ENCODE measurements around the gene MIOX.
"Not testable (repeated sequence)": the region's sequence is repeated elsewhere in the genome, so short reads cannot be mapped to it uniquely, and the experiment has no call there.

Gene MIOX

DNA sequence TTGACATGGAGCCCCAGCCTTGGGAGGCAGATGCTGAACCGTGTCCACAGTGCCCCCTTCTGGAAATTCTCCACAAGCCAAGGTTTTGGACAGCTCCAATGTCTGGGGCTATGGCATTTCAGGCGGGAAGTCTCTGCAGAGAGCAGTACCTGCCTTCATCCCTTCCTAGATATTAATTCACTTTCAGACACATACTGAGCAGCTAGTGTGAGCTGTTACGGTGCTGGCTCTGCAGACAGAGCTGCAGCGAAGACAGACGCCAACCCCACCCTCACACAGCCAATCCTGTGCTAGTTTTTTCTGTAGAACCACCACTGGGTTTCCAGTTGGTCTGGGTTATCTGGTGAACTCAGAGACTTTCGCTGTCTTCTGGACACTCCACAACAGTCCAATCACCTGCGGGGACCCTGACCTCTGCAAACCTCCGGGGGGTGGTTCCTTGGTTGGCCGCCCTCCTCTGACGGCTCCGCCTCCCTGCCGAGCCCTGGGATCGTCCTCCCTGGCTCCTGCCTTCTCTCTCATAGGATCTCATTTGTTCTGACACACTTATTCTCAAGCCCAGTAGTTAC is 11.7 kb downstream of the MIOX start:
- peak; percentile 62 for DNase-seq

DNA sequence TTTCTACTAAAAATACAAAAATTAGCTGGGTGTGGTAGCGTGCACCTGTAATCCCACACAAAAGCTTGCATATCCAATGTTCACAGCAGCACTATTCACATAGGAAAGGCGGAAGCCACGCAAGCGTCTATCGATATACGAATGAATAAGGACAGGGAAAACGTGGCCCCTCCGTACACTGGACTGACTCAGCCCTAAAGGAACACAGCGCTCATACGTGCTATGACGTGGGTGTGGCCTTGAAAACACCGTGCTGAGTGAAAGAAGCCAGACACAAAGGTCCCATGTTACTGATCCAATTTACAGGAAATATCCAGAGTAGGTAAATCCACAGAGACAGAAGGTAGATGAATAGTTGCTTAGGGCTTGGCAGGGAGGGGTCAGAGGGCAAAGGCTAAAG is 13.8 kb downstream of the MIOX start:
- no peak for DNase-seq

DNA sequence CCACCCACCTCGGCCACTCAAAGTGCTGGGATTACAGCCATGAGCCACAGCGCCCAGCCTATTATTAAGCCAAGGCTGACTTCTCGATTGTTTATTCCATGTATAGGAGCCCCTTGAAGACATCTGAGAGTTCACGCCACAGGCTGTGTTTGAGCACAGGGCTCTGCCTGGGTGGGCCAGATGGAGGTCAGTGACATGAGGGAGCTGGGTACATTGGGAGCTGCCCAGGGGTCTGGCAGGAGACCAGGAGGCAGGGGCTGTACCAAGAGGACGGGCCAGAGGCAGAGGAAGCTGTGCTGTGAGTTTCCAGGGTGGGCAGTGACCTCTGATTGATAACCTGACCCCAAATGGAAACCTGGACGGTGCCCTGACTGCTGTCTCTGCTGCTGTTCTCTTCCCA is 15.4 kb downstream of the MIOX start:
- DNase-seq = no peak

DNA sequence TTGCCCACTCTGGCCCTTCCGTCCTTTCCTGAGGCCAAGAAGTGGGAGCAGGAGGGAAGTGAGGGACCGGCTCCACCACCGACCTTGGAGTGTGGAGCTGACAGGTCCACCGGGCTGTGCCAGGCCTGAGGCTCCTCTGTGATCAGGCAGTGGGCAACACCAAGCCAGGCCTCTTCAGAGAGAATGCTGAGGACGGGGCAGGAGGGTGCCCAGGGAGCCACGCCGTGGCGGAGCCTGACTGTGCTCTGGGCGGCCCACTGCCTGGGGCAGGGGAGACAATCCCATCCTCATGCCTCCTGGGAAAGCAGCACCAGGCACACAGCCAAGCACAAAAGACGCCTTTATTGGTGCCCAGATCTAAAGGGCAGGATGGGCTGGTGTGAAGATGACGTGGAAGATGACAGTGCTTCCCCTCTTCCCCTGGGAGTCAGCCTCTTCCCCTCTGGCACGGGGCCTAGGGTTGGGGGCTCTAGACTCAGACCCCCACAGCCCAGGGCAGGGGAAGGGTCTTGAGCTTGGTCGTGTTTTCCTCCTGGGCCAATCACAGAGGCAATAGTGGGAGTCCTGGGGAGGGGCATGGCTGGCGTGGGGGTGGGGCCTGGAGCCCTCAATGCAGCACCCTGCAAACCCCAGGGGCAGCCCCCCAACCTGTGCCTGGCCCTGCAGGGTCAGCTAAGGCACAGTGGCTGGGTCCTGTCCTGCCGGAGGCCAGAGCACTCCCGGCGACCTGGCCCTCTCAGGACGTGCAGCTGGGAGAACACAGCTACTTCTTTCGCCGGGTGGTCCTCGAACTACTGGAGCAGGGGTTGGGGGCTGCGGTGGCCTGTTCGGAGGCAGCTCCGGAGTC is 16.2 kb downstream of the MIOX start:
- no peak for DNase-seq

DNA sequence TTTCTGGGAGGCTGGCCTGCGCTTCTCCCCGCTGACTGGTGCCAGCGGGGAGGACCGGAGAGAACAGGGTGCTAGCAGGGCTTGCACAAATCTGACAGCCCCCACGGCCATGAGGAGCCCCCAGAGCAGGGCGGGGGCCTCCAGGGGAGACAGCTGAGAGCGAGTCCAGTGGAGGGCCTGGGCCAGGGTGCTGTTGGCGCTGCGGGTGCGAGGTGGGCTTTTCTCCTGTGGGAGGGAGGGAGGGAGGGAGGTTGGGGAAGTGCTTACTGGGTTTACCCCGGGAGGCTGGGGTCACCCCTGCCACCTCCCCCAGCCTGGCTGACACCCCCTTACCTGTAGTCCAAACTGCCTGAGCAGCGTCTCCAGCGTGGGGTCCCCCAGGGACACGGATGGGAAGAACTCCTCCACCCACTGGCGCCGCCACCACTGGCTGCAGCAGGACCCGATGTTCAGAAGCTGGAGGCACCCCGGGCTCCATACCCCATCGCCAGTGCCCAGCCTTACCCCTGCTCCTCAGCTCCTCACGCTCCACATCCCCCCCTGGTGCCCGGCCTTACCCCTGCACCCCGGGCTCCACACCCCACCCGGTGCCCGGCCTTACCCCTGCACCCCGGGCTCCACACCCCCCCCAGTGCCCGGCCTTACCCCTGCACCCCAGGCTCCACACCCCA is 17.0 kb downstream of the MIOX start:
- no peak for DNase-seq

DNA sequence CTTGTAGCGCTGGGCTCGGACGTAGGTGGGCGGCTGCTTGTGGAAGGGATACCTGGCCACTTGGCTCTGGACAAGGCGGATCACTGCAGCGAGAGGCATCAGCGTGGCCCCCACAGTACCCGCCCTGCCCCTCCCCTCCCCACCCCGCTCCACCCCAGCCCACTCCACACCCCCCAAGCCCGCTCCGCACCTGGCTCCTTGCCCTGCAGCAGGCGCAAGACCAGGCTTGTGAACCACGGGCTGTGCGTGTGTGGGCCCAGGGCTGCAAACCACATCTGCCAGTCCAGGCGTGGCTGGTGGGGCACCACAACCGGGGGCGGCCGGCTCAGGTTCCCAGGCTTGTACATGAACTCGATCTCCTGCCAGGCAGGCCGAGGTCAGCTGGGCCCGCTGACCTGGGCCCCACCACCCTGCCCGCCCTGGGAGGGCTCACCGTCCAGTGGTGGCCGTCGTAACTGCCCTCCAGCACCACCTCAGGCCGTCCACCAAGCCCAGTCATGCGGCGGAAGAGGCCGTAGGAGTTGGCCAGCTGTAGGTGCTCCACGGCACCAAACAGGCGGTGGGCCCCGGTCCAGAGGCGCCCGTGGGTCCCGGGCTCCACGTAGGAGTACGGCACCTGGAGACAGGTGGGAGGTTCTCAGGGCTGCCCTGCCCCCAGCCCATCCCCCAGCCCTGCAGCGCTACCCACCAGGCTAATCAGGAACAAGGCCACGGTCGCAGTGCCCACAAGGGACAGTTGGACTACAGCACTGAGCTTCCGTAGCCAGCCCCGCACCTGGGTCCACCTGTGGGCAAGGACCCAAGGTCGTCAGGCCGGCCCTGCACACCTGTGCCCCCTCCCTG is 17.9 kb downstream of the MIOX start:
- DNase-seq = no peak

DNA sequence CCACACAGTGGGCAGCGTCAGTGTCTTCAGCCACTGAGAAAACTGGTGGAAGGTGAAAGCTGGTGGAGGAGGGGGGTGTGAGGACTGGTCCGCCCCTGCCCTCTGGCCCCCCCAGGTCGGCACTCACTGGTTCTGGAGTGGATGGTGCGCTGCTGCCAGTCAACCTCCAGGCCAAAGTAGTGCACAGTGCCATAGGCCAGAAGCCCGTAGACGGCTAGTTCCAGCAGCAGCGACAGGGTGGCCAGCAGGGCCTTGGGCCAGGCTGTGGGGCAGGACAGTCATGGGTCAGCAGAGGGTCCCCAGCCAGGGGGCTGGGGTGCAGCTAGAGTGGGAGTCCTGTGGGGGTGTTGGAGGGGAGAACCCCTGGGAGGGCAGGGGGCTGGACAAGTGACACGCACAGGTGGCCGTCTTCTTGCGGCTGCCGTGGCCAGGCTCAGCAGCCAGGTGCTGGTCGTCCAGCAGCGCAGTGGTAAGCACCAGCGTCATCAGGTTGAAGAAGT is 18.7 kb downstream of the MIOX start:
- no peak for DNase-seq

DNA sequence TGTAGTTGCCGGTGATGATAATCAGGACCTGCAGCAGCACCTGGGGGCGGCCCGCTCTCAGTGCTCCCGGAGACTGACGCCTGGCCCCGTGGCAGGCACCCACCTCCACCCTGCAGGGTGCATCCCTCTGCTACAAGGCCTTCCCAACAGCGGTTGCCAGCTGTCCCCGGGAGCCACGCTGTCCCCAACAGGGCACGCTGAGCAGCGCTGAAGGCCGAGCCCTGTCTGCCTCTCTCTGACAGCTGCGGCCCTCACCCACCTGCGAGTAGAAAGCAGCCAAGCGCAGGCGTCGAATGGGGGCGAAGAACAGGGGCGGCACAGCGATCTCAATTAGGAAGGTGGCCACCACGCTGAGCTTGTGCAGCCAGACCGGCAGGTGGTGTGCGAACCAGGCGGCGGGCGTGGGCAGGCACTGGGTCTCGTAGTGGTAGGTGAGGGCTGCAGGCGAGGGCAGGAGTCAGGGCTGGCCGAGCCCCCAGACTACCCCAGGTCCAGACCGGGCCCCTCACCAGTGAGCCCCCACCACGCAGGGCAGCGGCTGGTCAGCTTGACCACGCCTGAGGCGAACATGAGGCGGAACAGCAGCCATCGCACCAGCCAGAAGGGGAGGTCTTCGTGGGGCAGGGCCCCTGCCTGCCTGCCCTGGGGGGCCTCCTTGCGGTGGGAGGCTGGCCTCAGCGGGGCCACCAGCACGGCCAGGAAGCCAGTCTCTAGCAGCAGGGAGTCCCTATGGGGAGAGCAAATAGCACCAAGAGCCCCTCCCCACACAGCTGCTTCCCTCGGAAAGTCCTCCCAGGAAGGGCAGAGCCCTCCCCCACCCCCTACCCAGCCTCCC is 19.3 kb downstream of the MIOX start:
- no peak for DNase-seq

DNA sequence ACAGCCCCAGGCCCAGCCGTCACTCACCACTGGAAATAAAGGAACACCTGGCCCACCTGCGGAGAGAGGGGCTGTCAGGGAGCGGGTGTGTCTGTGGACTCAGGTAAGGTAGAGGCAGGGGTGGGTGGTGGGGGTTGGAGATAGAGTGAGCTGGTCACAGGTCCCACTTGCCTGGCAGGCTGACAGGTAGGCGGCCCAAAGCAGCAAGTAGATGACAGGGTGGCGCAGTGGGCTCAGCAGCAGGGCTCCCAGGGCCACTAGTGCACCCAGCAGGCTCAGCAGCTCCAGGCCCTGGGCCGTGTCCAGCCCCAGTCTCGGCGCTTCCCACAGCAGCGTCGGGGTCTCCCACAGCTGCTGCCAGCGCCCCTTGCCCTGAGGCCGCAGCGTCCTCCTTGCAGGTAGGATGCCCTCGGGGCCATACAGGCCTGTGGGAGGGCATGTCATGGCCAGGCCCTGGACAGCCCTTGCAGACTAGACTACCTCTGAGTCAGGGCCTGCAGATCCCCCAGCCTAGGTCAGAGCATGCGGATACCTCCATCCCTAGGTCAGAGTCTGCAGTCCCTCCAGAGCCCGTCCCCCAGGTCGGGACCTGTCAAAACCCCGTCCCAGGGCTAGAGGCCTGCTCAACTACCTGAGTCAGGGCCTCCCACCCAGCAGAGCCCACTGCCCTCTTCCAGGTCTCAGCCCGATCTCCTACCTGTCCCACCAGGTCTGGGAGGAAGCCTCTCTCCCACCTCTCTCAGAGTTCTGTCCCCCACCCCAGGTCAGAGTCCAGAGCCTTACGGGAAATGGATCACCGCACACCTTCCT is 20.2 kb downstream of the MIOX start:
- DNase-seq = no peak

DNA sequence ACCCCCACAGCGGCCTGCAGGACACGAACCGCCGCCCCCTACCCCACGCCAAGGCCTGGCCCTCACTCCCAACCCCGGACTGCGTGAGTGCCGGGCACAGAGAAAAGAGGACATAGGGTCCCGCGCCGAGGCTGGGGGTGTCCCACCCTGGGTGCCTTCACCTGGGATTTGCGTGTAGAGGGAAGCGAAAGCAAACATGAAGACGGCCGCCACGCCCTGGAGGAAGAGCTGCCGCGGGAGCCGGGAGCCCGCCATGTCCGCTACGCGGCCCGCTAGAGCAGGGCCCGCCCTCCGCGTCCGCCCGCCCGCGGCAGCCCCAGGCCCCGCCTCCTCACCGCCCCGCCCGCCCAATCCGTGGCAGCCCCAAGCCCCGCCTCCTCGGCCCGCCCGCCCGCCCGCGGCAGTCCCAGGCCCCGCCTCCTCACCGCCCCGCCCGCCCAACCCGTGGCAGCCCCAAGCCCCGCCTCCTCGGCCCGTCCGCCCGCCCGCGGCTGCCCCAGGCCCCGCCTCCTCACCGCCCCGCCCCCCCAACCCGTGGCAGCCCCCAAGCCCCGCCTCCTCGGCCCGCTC is 20.8 kb downstream of the MIOX start, which contains the start of gene LMF2:
LMF2 (minus strand) TSS at position 282 of the 570 bp plus-strand sequence; CDS start at position 255, 27 bp downstream.
- DNase-seq = peak; percentile 80

DNA sequence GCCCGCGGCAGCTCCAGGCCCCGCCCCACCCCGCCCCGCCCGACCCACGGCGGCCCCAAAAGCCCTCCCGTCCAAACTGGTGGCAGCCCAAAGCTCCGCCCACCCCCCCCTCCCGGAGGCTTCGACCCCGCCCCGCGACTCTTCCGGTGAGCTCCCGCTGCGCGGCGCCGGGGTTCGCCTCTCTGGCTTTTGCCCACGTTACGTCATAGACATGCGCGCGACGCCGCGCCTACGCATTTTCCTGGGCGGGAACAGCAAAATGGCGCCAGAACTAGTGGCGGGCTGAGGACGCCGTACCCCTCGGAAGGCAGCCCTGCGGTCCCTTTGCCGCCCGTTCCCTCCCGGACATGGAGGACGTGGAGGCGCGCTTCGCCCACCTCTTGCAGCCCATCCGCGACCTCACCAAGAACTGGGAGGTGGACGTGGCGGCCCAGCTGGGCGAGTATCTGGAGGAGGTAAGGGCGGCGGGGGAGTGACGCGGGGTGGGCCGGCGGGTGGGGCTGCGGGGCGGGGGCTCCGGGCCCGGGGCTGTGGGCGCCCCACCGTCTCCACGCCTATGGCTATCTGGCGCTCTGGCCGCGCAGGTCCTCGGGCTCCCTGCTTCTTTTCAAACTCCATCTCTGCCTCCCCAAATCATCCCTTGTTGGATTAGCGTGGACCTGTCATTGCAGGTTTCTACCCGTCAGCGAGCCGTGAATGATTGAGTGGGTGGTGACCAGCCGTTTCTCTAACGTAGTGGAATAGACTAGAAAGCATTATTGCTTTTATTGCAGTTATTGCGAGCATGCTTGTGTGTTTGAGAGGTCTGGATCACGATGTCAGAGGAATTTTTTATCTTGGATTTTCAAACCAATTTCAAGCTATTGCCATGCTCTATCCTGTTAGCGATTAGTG is 21.6 kb downstream of the MIOX start, which contains the start of gene NCAPH2:
NCAPH2 (plus strand) TSS at position 234 of the 894 bp plus-strand sequence; CDS start at position 348, 114 bp downstream.
- peak; percentile 91 for DNase-seq

DNA sequence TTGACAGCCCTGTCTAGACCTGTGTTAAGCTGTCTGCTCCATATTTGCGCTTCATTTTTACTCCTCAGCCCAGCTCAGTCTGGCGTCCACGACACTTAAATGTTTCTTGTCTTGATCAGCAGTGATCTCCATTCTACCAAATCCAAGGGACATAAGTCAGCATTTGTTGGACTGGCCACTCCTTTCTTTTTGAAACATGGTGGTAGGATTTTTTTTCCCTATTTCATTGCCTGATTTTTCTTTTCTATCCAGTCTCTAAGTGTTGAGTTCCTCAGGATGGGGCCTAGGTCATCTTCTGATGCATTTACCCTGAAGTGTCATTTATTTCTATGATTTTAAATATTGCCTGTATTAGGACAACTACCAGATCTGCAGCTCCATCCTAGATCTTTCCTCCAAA is 22.2 kb downstream of the MIOX start:
- DNase-seq = no peak

DNA sequence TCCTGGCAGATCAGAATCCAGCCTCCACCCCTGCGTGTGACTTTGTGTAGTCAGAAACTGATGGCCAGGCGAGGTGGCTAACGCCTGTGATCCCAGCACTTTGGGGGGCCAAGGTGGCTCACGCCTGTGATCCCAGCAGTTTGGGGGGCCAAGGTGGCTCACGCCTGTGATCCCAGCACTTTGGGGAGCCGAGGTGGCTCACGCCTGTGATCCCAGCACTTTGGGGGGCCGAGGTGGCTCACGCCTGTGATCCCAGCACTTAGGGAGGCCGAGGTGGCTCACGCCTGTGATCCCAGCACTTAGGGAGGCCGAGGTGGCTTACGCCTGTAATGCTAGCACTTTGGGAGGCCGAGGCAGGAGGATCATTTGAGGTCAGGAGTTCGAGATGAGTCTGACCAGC is 26.5 kb downstream of the MIOX start:
- DNase-seq = no peak

DNA sequence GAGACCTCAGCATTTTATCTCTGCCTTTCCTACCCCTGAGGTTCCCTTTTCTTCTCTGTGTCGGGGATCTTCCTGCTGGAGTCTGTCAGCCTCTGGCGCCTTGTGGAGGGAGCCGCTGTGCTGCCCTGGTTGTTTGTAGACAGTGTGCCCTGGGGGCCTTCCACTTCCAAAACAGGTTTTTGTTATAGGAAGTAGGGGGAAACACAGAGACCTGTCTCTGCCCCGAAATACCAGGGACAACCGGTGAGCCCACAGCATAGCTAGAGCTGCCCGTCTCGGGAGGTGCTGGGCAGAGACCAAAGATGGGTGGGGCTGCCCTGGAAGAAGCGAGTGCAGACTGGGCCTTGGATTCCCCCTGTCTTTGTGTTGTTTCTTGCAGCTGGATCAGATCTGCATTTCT is 29.4 kb downstream of the MIOX start:
- DNase-seq = no peak

DNA sequence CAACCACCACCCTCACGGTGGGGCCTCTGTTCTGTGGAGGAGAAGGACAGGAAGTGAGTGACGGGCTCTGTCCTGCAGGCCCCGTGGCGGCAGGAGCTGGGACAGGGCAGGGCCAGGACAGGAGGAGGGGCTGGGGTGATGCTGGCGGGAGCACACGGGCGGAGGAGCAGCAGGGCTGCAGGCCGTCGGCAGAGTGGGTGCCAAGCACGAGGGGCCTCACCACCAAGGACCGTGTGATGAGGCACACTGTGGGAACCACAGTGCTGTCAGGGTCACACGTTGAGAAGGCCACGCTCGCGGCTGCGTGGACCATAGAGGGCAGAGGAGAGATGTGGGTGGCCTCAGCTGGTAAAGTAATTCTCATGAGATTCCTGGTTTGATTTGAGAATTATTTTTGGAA is 30.2 kb downstream of the MIOX start:
- no peak for DNase-seq

DNA sequence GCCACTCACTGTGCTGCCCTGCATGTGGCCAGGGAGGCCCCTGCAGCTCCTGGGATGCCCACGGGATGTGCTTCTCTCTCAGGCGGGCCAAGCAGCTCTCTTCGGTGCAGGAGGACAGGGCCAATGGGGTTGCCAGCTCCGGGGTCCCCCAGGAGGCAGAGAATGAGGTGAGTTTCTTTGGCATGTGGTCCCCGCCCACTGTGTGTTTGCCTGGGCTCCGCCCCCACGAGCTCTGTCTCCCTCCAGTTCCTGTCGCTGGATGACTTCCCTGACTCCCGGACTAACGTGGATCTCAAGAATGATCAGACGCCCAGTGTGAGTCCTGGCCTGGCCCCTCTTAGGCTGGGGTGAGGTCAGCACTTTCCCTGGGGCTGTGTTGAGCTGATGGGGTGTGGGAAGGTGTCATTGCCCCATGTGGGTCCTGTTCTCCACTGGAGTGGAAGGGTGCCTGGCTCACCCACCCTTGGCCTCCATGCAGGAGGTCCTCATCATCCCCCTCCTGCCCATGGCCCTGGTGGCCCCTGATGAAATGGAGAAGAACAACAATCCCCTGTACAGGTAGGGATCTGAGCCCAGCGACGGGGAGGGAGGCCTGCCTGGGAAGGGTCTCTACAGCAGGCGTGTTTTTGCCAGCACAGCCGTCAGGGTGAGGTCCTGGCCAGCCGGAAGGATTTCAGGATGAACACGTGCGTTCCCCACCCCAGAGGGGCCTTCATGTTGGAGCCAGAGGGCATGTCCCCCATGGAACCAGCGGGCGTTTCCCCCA is 31.0 kb downstream of the MIOX start:
- DNase-seq = no peak

DNA sequence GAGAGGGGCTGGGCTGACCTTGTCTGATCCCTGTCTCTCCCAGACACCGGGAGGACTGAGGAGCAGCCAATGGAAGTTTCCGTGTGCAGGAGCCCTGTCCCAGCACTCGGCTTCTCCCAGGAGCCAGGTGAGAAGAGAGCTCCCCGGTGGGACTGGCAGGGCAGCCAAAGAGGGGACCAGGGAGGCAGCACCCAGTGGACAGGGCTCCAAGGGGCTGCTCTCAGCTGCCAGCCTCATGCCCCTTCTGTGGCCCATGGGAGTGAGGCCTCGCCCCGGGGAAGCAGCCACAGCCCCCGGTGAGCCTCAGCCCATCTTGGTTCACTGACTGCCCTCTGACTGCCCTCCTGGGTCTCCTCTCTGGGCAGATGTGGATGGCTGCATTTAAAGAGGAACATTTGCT is 31.9 kb downstream of the MIOX start:
- DNase-seq = no peak

DNA sequence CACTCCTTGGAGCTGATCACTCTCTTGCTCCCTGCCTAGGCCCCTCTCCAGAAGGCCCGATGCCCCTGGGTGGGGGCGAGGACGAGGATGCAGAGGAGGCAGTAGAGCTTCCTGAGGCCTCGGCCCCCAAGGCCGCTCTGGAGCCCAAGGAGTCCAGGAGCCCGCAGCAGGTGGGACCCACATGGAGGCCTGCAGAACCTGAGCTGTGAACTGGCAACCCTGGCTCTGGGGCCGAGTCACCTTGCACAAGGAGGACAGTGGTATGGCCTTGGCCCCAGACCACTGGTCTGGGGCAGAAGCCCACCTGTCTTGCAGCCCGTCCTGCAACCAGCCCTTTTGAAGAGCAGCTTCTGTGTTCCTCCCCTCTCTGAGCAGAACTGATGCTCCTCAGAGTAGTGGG is 32.5 kb downstream of the MIOX start:
- DNase-seq = no peak

DNA sequence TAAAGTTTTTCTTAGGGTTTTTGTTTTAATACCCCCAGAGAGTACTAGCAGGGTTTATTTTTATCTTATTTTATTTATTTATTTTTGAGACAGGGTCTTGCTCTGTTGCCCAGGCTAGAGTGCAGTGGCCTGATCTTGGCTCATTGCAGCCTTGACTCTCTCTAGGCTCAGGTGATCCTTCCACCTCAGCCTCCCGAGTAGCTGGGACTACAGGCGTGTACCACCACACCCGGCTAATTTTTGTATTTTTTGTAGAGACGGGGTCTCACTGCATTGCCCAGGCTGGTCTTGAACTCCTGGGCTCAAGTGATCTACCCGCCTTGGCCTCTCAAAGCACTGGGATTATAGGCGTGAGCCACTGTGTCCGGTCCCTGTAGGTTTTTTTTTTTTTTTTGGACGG is 33.5 kb downstream of the MIOX start:
- not testable (repeated sequence) for DNase-seq
